Suprapubic skin (tissue), 4 donors: Measurements from ENCODE around the gene TMEM171.

ENCODE experiments used
- CTCF ChIP-seq, 2 donors: fragments of 200-600 bp in 1 of 2; fragments of 450-650 bp in 1 of 2; sonication (generic) in 1 of 2; IDR thresholded peaks; one replicate each; pipeline ENCODE4 v1.5.1; 2016 to 2019; ENCODE audit warnings: antibody characterized with exemption in 2 of 2, mild to moderate bottlenecking in 1 of 2, moderate library complexity in 1 of 2
- EP300 ChIP-seq: sonication (generic); formaldehyde crosslinking; IDR thresholded peaks from one replicate; pipeline ENCODE4 v1.6.1; 2017; ENCODE audit warnings: antibody characterized with exemption
- POLR2A ChIP-seq, 2 donors: fragments of 450-650 bp; IDR thresholded peaks; one replicate each; pipeline ENCODE4 v1.6.1; 2017; ENCODE audit warnings: antibody characterized with exemption in 2 of 2, mild to moderate bottlenecking in 2 of 2, moderate library complexity in 2 of 2
- POLR2AphosphoS5 ChIP-seq, 3 donors: sonication (generic); formaldehyde crosslinking; IDR thresholded peaks; one replicate each; pipeline ENCODE4 v1.6.1; 2017; ENCODE audit warnings: antibody characterized with exemption in 3 of 3

GRCh38 chr5:73114044-73114688 is 6.2 kb upstream of the TMEM171 start:
- TF ChIP-seq POLR2A (IDR thresholded peaks at IDR 0.05) (no peak), CTCF (IDR thresholded peaks at IDR 0.05) (no peak), EP300 (no peak), POLR2AphosphoS5 (IDR thresholded peaks at IDR 0.05) (no peak)
